GM21529 (cell line): ENCODE results near the gene SIK2.

ENCODE experiments used
- ATAC-seq: cut with Tn5 transposase; IDR thresholded peaks from one replicate; pipeline ENCODE4 v1.9.1; 2021; ENCODE audit not compliant: unreplicated experiment

SIK2 gene

DNA sequence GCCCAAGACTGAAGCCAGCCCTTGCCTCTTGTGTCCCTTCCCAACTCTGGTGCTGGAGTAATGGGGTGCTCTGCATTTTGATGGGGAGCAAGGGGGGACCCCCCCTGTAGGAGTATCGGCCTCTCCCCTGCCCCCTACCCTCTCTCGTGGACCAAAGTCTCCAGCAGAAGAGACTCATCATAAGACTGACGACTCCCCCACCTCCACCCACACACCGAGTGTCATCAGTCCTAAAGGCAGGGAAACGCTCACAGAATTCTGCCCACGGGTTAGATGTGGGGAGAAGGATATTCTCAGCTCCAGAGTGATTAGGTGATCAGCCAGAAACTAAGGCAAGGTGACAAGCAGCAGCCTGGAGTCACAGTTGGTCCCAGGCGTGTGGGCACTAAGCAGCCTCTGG lies 125.2 kb downstream of the SIK2 start:
- no peak for ATAC-seq

DNA sequence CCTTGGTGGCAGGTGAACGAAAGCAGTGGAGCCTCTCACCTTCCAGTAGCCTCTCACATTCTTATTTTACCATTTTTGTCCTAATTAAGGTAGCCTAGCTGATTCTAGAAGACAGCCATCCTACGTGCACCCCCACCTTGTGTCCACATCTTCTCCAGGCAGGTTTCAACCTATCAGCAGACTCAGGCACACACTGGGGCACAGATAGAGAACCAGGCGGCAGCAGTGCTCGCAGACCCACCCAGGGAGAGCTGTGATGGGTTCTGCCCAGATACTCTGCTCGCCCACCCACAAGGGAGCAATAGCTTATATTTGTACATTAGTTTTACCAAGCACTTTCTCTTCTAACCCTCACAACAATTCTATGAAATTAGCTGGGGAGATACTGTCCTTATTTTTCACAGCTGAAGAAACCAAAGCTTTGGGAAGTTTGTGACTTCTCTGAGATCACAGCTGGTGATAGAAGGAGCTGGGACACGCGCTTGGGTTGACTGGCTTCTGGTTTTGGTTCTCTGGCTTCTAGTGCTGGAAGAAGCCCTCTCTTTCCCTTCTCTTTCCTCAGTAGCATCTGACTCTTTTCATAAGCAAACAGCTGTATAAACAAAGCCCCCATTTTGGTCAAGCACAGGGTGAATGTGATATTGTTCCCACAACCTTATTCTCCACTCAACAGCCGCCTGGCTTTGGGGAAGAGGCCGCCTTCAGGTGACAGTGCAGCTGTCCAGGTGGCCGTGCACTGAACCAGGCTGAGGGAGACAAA lies 127.0 kb downstream of the SIK2 start:
- ATAC-seq: no peak

DNA sequence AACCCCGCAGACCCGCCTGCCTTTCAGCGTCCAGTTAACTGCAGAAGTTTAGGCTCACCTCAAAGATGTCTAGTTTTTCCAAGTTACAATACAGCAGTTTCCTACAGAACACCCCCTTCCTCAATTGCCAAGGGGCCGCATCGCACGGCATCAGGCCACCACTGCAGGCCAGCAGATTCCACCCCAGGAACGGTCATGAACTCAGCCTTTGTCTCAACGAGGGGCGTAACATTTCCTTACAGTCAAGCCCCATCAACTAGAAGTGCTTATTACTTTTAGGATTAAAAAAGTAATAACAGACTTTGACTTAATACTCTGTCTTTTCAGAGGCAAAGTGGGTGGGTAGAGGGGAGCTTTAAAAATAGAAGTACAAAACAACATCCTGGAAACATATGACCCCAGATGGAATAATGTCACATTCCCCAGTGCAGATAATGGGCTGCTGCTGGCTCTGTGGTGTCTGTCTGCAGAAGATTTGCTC lies 127.6 kb downstream of the SIK2 start:
- ATAC-seq: no peak

DNA sequence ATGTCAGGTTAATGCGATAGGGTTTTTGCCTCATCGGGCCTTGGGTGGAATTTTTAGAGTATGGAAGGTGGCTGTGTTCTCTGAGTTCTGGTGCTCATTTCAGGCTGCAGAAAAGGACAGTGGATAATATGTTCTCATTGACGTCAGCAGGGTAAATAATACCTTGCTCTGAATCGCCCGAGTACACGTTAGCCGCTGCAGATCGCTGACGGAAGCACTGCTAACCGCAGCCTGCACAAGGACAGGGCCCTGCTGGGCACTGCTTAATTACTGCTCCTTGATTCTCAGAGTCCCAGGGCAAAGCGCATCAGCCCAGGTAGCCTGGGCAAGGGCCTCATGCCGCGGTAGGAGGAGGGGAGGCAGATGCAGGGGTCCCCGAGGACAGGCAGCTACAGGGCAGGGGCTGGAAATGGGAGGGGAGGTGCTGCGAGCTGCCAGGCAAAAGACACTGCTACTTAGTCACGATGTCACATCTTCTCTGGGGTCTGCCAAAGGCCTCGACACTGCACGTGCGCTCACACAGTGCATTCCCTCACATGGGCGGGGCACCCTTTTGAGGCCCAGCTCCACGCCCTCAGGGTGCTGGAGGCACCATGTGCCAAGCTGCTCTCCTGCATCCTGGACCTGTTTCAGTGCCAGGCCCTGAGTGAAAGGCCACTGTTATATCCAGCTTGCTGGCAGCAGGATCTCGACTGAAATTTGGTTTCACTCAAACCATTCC lies 128.8 kb downstream of the SIK2 start:
- ATAC-seq: no peak

DNA sequence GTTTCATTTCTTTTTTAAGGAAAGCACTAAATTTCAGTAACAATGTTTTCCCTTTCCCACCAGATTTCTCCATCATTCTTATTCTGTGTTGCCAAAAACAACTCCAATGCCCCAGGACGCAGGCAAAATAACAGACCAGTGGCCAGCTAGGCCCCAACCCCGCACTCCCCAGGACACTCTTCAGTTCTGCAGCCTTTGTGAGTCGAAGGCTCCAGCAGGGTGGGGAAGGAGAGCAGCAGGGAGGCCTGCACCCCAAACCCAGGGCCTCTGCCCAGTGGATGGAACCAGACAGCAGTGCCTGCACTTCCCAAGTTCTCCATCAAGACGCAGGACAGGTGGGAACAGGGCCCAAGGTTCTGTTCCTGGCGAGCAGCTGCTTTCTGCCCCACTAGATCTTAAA lies 129.6 kb downstream of the SIK2 start:
- no peak for ATAC-seq

DNA sequence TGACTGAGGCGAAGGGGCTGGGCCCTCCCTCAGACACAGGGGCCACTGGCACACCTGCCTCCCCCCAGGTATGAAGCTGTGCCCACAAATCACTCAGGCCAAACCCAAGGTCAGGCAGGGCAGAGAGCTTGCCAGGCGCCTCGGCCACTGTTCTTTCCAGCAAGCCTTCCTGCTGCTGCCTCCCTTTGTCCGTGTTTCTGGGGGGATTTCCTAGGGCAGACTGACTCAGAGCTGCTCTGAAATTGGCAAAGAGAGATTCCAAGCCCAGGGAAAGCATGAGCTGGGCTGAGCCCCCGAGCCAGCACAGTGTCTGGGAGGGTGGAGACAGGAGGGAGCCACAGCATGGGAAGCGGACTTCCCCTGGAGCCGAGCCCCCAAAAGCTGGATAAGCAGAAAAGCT lies 130.8 kb downstream of the SIK2 start:
- ATAC-seq: no peak

DNA sequence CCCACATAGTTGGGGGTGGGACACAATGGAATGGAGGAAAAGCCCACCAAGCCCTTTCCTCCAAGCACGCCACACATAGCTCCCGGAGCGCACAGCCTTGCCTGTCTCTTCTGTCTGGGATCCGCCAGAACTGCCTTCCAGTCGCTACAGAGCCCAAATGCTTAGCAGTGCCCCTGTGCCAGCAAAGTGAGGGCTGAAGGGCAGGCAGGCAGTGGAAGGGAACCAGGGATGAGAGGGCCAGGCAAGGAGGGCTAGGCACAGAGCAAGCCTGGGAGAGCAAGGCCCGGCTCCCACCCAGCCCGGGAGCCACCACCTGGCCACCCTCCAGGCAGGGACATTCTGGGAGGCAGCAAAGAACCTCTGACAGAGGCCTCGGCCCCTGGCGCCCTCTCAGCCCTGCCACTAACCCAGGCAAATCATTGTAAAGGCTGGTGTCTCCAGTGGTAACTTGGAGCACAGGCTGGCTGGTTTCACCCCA lies 131.4 kb downstream of the SIK2 start:
- no peak for ATAC-seq

- no peak for ATAC-seq
Observed at GRCh38 chr11:111734101-111734953, 132.1 kb downstream of the SIK2 start.

DNA sequence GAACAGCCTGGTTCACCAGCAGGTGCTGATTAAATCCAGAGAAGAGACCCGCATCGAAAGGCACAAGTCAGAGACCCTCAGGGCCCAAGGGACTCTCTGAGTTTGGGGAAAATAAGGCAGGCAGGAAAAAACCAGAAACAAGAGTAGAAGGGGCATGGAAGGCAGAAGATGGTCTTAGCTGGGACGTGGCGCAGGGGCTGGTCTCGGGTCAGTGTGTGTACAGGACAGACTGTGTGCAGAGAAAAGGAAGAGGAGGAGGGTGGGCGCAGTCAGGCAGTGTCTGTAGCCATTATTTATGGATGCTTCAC lies 132.7 kb downstream of the SIK2 start:
- ATAC-seq: no peak

GRCh38 chr11:111735262-111736116 lies 133.2 kb downstream of the SIK2 start:
- ATAC-seq: no peak

- no peak for ATAC-seq
Observed at GRCh38 chr11:111736181-111736590, 133.9 kb downstream of the SIK2 start.

DNA sequence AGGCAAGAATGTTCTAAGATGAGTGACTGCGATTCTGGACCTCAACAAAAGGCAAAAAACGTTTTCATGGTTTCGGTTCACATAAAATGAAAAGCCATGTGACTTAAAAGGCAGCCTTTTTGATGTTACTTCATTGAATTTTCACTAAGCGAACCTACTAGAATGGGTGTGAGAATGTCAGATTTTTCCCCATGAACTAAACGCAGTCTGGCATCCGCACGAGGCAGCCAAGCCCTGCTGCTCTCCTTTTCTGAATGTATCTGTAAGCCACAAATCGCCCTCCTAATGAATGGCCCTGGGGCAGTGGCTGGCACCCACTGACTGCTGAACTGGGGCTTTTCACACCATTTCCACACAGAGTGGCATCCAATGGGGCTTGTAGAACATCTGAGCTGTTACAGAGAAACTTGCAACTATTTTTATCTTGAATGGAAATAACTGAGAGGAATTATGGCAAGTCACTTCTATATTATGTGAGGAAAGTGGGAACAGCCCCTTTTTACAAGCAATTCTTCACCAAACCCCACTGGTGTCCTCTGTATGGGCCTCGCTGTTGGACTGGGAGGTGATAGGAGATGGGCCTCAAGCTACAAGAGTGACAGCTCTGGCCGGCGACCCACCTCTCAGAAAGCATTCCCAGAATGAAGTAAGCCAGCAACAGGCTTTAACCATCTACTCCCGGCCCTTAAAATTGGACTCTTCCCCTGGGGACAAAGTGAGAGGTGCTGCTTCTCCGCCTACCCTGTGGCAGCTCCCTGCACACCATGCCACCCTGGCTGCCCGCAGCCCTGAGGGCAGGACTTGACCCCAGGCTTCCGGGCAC lies 134.6 kb downstream of the SIK2 start:
- ATAC-seq: no peak

DNA sequence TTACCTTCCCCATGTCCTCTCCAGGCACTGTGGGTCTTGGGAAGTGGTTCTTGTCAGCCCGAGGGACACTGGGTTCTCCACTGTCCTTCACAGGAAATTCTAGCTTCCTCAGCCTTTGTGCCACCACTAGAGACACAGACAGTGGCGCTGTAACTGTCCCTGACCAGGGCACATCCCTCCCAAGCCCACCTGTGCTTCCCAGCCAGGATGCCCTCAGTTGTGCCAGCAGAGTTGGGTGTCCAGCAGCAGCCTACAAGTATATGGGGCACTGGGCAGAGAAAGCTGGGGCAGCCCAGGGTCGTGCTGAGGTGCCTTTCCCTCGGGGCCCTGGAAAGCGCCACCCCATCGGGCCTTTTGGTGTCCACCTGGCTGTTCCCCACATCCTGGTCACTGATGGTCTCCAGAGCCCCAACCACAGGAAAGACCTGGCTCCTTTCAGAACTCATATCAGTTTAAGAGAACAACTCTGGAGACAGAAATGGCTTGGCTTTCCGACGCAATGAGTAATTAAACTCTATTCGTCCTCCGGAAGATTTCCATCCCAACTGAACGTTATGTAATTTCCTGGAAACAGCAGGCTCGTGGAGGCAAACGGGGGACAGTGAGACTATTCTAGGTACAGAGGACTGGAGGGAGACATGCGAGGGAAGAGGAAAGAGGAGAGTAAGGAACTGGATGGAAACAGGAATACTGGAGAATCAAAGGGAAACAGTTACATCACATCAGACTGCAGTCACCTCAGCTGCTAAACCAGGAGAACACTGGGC lies 135.4 kb downstream of the SIK2 start:
- ATAC-seq: no peak

- ATAC-seq: no peak
Observed at GRCh38 chr11:111739299-111739698, 137.1 kb downstream of the SIK2 start.

GRCh38 chr11:111741751-111742150 lies 139.5 kb downstream of the SIK2 start:
- no peak for ATAC-seq

- ATAC-seq: no peak
Observed at GRCh38 chr11:111743700-111744099, 141.5 kb downstream of the SIK2 start.

GRCh38 chr11:111745719-111746504 lies 143.7 kb downstream of the SIK2 start:
- no peak for ATAC-seq
